HG02970 (cell line): ENCODE measurements around the gene MYO1B.

Source experiments
- ATAC-seq: cut with Tn5 transposase; IDR thresholded peaks from one replicate; pipeline ENCODE4 v1.9.1; 2021; ENCODE audit warnings: mild to moderate bottlenecking, moderate library complexity, moderate number of reproducible peaks; ENCODE audit not compliant: unreplicated experiment, low FRiP score

MYO1B gene

DNA sequence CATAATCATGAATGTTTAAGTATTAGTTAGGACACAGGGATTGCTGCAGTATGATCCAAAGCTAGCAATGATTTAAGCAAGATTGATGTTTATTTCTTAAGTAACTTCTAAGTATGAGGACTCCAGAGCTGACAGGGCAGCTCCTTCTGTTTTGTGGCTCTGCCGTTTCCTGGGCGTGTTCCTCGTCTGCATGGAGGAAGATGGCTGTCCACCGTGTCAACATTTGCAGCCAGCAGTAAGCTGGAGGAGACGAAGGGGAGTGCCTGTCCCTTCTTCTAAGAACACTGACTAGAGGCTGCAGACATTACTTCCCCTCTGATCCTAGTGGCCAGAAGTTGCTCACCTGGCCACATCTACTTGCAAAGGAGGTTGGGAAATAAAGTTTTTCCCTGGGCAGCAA is 144.1 kb downstream of the MYO1B start:
- no peak for ATAC-seq

GRCh38 chr2:191391171-191391570 is 146.0 kb downstream of the MYO1B start:
- ATAC-seq, result no peak

DNA sequence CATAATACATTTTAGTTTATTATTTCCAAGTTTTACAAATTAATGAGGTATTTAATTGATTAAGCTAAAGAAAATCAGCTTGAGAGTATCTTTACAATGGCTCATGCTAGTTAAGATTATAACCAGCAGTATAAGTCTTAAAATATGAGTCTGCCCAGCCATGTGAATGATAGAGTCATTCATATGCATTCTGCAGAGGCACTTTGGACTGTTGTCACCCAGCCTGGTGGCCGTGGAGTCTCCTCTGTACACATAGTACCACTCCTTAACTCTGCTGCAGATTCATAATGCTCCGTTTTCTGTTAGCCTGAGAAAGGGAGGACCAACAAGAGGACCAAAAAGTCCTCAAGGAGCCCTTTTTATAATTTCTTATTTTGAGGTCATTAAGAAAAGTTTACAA is 148.8 kb downstream of the MYO1B start:
- no peak for ATAC-seq

- ATAC-seq, result no peak
Measured at GRCh38 chr2:191396794-191397193, 151.6 kb downstream of the MYO1B start.

- no peak for ATAC-seq
Measured at GRCh38 chr2:191399601-191400000, 154.4 kb downstream of the MYO1B start.

GRCh38 chr2:191401287-191401686 is 156.1 kb downstream of the MYO1B start:
- no peak for ATAC-seq

DNA sequence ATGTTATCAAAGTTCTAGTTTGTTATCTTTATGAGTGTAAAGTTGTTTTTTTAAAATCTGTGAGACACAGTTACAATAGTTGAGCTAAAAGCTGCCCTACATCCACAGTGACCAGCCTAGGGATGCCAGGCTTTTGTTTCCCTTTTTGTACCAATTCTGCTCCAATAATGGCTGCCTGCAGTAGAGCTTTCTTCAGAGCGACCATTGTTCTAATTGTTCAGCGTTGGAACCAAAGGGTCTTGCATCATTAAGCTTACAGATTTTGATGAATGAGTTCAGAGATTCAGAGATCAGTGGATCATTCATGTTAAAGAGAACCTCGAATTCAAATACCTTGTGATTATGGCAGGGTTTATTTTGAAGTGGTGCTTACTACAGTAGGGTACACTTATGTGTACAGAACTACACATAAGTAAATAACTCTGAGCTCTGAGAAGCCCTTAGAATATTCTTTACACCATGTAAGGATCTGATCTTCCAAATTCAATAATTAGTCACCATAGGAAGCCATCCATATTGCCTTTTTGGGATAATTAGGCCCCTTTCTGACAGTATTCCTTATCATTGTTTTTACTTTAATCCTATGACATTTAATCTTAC is 157.9 kb downstream of the MYO1B start:
- ATAC-seq, result no peak

DNA sequence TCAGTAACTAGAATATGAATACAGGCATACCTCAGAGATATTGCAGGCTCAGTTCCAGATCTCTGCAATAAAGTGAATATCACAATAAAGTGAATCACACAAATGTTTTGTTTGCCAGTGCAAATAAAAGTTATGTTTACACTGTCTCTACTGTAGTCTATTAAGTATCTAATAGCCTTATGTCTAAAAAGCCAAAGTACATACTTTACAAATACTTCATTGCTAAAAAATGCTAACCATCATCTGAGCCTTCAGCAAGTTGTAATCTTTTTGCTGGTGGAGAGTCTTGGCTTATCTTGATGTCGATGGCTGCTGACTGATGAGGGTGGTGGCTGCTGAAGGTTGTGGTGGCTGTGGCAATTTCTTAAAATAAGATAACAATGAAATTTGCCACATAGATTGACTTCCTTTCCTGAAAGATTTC is 159.4 kb downstream of the MYO1B start:
- ATAC-seq, result no peak

DNA sequence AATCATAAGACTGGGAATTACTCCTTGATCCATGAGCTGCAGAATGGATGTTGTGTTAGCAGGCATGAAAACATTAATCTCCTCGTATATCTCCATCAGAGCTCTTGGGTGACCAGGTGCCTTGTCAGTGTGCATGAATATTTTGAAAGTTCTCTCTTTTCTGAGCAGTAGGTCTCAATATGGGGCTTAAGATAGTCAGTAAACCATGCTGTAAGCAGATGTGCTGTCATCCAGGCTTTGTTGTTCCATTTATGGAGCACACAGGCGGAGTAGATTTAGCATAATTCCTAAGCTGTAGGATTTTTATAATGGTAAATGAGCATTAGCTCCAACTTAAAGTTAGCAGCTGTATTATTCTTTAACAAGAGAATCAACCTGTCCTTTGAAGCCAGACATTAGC is 160.3 kb downstream of the MYO1B start:
- no peak for ATAC-seq

DNA sequence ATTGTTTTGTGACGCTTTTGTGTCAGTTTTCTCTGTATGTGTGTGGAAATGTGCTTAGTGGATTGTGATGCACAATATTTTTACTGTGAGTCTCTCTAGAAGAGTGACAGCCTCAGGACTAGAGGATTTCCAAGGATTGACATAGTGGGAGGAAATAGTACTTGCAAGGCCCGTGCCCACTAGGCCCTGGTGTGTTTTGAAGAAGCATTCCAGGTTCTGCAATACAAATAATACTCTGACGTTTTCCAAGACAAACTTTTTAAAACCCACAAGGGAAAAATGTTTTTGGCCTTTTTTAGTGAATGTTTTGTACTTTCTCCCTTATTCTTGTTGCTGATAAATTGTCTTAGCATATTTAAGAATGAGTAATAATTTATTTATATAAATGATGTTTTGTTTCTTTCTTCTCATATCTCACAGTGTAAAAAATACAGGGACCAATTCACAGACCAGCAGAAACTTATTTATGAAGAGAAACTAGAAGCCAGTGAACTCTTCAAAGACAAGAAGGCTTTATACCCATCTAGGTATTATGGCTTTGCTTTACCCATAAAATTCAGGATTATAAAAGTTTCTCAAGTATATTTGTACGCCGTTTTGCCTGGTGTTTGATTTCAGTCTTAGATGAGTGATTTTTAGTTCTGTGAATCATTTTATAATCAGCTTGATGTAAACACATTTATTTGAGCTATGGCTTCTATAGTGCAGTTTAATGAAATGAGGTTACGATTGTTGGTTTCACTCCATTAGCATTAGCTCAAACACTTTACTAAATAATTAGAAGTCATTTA is 165.6 kb downstream of the MYO1B start:
- ATAC-seq, result no peak

DNA sequence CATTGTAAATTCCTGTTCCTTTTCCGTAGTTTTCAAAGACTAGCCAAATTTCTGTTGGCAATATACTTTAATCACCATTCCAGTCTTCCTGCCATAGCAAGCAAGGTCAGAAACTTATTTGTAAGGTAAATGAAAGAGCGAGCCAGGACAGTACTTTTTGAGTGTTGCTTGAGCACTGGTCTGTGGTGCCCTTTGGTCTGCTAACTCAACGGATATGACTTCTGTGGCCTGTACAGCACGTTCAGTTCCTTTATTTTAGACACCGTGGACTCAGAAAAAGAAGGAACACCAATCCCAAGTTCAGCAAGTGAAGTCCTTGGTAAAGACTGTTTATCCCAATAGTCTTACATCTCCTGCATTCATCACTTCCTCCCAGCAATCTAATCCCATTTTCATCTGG is 166.3 kb downstream of the MYO1B start:
- no peak for ATAC-seq

DNA sequence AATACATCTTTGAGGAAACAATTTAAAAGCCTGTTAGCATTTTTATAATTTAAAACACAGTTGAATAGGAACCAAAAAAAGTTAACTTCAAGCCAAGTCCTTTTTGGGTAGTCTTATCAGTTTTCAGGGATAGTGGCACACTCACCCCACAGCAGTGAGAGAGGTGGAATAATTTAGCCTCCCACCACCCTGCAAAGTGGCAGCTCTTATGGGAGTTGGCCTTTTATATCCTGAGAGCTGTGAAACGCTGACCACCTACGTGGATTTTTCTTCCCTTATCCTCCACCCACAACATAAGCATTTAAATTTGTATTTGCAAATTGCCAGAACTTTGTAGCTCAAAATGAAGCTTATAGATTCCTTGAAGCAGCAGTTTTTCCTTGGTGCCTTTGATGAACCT is 167.1 kb downstream of the MYO1B start:
- ATAC-seq, result no peak

DNA sequence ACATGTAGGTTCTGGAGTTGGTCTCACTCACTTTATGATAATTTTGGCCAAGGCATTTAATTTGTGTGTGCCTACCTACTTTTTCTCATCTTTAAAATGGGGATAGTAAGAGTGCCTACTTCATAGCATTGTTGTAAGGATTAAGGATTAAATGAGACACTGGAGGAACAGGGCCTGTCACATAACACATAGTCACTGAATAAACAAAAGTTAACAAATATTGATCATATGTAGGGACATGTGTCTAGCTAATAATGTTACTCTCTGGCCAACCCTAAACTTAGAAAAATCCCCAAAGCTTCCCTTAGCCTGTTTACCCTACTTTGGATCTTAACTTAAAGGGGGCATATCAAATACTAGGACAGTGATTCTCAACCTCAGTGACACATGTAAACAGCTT is 169.9 kb downstream of the MYO1B start:
- ATAC-seq, result no peak

GRCh38 chr2:191415858-191416257 is 170.7 kb downstream of the MYO1B start:
- ATAC-seq, result no peak

GRCh38 chr2:191417746-191418145 is 172.5 kb downstream of the MYO1B start:
- ATAC-seq, result no peak

- ATAC-seq, result no peak
Measured at GRCh38 chr2:191421950-191422349, 176.7 kb downstream of the MYO1B start.

DNA sequence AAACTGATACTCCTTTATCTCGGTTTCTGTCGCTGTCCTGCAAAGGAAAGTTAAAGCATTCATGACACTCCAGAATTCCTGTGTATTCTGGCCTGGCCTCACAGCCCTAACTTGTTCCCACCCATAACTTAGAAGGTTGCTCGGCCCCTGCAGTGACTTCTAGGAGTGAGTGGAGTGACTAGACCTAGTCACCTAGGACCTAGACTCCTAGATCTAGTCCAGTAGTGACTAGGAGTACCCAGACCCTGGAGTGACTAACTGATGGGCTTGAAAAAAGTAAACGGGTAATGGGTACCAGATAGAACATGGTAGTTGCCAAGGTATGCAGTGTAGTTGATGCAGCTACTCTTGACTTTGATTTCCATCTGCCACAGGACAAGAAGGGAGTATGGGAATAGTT is 181.8 kb downstream of the MYO1B start:
- no peak for ATAC-seq

DNA sequence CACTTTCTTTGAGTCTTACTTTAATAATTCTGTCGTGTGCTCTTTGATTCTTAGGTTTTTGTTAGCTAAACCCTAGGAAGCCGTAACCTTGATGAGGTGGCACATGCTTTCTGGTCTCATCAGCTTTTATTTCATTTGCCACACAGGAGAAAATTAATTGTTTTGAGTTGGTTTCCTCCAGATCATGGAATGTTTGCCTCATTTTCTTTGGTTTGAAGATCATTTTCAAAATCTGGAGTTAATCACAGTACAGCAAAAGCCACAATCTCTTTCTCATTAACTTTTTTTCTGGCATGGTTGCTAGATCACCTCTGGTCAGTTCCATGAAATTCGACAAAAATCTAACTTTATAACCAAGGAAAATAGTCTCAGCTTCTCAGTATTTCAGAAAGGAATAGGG is 182.9 kb downstream of the MYO1B start:
- ATAC-seq, result no peak

DNA sequence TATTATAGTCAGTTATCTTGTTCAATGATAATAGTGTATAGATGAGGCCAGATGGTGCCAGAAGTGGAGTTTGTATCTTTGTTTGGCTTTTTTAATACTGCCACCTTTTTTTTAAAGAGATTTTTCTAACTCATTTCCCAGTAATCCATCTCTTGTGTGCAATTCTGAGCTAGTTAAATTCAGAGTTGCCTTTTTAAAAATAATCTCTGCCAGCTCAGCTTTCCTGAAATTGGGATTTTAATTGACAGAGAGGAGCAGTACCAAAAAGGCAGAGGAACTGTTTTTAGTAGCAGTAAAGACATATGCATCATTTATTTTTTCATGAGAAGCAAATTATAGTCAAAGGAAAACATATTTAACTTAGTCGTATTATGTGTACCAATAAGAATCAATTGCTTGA is 185.3 kb downstream of the MYO1B start:
- no peak for ATAC-seq

GRCh38 chr2:191432121-191432520 is 186.9 kb downstream of the MYO1B start:
- no peak for ATAC-seq

- no peak for ATAC-seq
Measured at GRCh38 chr2:191434072-191434471, 188.9 kb downstream of the MYO1B start.

DNA sequence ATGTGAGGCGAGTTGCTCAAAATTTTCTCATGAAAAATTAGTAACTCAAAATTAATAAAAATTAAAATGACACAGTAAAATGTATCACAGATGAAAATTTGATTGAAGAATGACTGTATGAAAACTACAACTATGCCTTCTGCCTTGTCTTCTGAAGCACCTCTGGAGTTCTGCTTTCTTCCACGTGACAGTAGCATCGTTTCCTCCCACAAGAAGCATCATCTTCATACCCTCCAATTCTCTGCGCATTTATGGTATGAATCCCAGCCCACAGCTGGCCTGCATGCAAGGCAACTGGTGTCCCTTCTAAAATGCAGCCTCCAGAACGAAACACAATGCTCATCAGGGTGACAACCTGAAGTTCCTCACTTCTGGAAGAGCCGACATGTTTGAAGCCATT is 189.9 kb downstream of the MYO1B start:
- ATAC-seq, result no peak
